ENCODE results near the gene OR11G2. TPM values are rescaled to one million over a fixed set of nuclear protein-coding genes. Genes with fewer than 3 reads are reported as not detected.

The OR11G2 gene
- total and polyA plus RNA-seq, 4 donors: not detected

DNA sequence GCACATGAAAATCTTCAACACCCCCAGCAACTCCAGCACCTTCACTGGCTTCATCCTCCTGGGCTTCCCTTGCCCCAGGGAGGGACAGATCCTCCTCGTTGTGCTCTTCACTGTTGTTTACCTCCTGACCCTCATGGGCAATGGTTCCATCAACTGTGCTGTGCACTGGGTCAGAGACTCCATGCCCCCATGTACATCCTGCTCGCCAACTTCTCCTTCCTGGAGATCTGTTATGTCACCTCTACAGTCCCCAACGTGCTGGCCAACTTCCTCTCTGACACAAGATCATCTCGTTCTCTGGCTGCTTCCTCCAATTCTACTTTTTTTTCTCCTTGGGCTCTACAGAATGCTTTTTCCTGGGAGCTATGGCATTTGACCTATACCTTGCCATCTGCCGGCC lies 11.5 kb upstream of the OR11G2 start:
- 39% methylated on average over 5 of the region's 5 CpGs for WGBS, 2 donors
- no peaks in the 10 kb centered on the region for H3K4me1 ChIP-seq (ENCODE audit: control insufficient read depth in 5 of 5, insufficient read depth in 5 of 5, low read length in 5 of 5)
- no peak overlapping the region for H3K9ac ChIP-seq (ENCODE audit: insufficient read depth in 1 of 2, low read length in 2 of 2)
- H3K36me3 ChIP-seq (ENCODE audit: control insufficient read depth in 4 of 4, insufficient read depth in 4 of 4, low read length in 4 of 4): no peaks in the 10 kb centered on the region
- DNase-seq: no peak
- no peak overlapping the region for H3K27ac ChIP-seq (ENCODE audit: low read depth in 1 of 2, low read length in 1 of 2)
- H3K4me3 ChIP-seq: no peak overlapping the region
- H3K9me3 ChIP-seq (ENCODE audit: control insufficient read depth in 4 of 4, insufficient read depth in 3 of 4, low read length in 3 of 4): peaks cover 0 to 10% (median 3%) of the 10 kb centered on the region in 4 donors
- TF ChIP-seq, protein P1, sequence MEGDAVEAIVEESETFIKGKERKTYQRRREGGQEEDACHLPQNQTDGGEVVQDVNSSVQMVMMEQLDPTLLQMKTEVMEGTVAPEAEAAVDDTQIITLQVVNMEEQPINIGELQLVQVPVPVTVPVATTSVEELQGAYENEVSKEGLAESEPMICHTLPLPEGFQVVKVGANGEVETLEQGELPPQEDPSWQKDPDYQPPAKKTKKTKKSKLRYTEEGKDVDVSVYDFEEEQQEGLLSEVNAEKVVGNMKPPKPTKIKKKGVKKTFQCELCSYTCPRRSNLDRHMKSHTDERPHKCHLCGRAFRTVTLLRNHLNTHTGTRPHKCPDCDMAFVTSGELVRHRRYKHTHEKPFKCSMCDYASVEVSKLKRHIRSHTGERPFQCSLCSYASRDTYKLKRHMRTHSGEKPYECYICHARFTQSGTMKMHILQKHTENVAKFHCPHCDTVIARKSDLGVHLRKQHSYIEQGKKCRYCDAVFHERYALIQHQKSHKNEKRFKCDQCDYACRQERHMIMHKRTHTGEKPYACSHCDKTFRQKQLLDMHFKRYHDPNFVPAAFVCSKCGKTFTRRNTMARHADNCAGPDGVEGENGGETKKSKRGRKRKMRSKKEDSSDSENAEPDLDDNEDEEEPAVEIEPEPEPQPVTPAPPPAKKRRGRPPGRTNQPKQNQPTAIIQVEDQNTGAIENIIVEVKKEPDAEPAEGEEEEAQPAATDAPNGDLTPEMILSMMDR (IDR thresholded peaks at IDR 0.05; ENCODE audit: control extremely low read depth, extremely low read depth): no peak
- H3K27me3 ChIP-seq (ENCODE audit: control insufficient read depth in 3 of 3, insufficient read depth in 3 of 3, low read length in 2 of 3): no peaks in the 10 kb centered on the region
- ATAC-seq (ENCODE audit: insufficient read depth, low FRiP score): peak; percentile 58

DNA sequence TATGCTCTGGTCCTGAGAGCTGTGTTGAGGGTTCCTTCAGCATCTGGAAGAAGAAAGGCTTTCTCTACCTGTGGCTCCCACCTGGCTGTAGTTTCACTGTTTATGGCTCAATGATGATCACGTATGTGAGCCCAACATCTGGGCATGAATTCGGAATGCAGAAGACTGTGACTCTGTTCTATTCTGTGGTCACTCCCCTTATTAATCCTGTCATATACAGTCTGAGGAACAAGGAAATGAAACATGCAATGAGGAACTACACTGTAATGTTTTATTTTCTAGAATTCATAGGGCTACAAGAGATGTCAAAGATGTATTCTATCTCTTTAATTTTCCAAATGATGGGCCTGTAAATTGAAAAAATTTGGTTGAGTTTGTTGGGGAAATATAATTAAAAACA lies 10.8 kb upstream of the OR11G2 start:
- H3K27ac ChIP-seq (ENCODE audit: low read depth in 1 of 2, low read length in 1 of 2): peak overlapping the region in 1 of 2 donors; percentile 52
- 57 to 70% methylated on average over 2 of the region's 2 CpGs for WGBS, 2 donors

DNA sequence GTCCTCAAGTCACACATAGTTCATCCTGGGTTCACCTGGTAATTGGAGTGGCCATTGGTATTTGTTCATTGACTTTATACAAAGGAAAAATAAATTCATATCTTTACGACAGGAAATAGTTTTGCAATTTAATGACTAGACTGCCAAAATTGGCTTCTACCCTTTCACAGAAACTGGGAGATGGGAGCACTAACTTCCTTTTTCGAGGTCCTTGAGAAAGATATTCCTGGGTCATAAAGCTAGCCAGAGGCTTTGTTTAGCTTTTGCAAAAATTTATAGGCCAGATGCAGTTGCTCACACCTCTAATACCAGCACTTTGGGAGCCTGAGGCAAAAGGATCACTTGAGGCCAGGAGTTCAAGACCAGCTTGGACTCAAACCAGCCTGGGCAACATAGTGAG lies 10.2 kb upstream of the OR11G2 start:
- Histone ChIP-seq H3K9ac (ENCODE audit: insufficient read depth in 1 of 2, low read length in 2 of 2) (no peak overlapping the region), H3K36me3 (ENCODE audit: control insufficient read depth in 4 of 4, insufficient read depth in 4 of 4, low read length in 4 of 4) (no peaks in the 10 kb centered on the region), H3K4me1 (ENCODE audit: control insufficient read depth in 5 of 5, insufficient read depth in 5 of 5, low read length in 5 of 5) (no peaks in the 10 kb centered on the region), H3K9me3 (ENCODE audit: control insufficient read depth in 4 of 4, insufficient read depth in 3 of 4, low read length in 3 of 4) (peaks cover 0 to 13% (median 3%) of the 10 kb centered on the region in 4 donors), H3K27me3 (ENCODE audit: control insufficient read depth in 3 of 3, insufficient read depth in 3 of 3, low read length in 2 of 3) (no peaks in the 10 kb centered on the region), H3K4me3 (no peak overlapping the region), H3K27ac (ENCODE audit: low read depth in 1 of 2, low read length in 1 of 2) (no peak overlapping the region)
- ATAC-seq (ENCODE audit: insufficient read depth, low FRiP score) (no peak), DNase-seq (no peak)
- WGBS, 2 donors: 37 to 42% methylated on average over 2 of the region's 2 CpGs
- TF ChIP-seq, protein P1 (IDR thresholded peaks at IDR 0.05; ENCODE audit: control extremely low read depth, extremely low read depth): no peak

More for the DNA sequence above, 10.8 kb upstream of the OR11G2 start:
- H3K4me1 ChIP-seq (ENCODE audit: control insufficient read depth in 5 of 5, insufficient read depth in 5 of 5, low read length in 5 of 5): no peaks in the 10 kb centered on the region
- DNase-seq: no peak
- no peaks in the 10 kb centered on the region for H3K36me3 ChIP-seq (ENCODE audit: control insufficient read depth in 4 of 4, insufficient read depth in 4 of 4, low read length in 4 of 4)
- TF ChIP-seq, protein P1 (IDR thresholded peaks at IDR 0.05; ENCODE audit: control extremely low read depth, extremely low read depth): no peak
- H3K9me3 ChIP-seq (ENCODE audit: control insufficient read depth in 4 of 4, insufficient read depth in 3 of 4, low read length in 3 of 4): peaks cover 0 to 13% (median 3%) of the 10 kb centered on the region in 4 donors
- no peak overlapping the region for H3K9ac ChIP-seq (ENCODE audit: insufficient read depth in 1 of 2, low read length in 2 of 2)
- H3K27me3 ChIP-seq (ENCODE audit: control insufficient read depth in 3 of 3, insufficient read depth in 3 of 3, low read length in 2 of 3): no peaks in the 10 kb centered on the region
- H3K4me3 ChIP-seq: no peak overlapping the region
- ATAC-seq (ENCODE audit: insufficient read depth, low FRiP score): peak; percentile 72

DNA sequence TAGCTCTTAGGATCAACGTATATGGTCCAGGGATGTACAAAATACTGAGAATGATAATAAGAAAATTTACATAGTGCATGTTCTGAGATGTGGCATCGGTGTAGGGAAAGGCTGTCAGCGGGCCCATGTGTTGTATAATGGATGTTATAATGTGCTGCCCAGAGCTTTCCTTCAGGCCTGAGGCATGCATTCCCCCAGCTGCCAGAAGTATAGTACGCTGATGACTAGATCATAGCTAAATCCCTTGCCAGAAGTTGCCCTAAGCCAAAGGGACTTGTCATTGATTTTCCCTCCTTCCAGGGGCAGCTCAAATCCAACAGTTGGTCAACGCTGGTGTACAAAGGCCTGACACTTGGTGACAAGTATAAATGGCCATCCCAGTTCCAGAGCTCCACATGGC lies 6.5 kb upstream of the OR11G2 start:
- Histone ChIP-seq H3K27me3 (ENCODE audit: control insufficient read depth in 3 of 3, insufficient read depth in 3 of 3, low read length in 2 of 3) (no peaks in the 10 kb centered on the region), H3K4me3 (no peak overlapping the region), H3K9me3 (ENCODE audit: control insufficient read depth in 4 of 4, insufficient read depth in 3 of 4, low read length in 3 of 4) (peaks cover 0 to 13% (median 2%) of the 10 kb centered on the region in 4 donors), H3K9ac (ENCODE audit: insufficient read depth in 1 of 2, low read length in 2 of 2) (no peak overlapping the region), H3K36me3 (ENCODE audit: control insufficient read depth in 4 of 4, insufficient read depth in 4 of 4, low read length in 4 of 4) (no peaks in the 10 kb centered on the region), H3K27ac (ENCODE audit: low read depth in 1 of 2, low read length in 1 of 2) (no peak overlapping the region), H3K4me1 (ENCODE audit: control insufficient read depth in 5 of 5, insufficient read depth in 5 of 5, low read length in 5 of 5) (no peaks in the 10 kb centered on the region)
- 51 to 56% methylated on average over 5 of the region's 5 CpGs for WGBS, 2 donors
- no peak for ATAC-seq (ENCODE audit: insufficient read depth, low FRiP score)
- no peak for DNase-seq
- TF ChIP-seq, protein P1 (IDR thresholded peaks at IDR 0.05; ENCODE audit: control extremely low read depth, extremely low read depth): no peak
